Trophoblast cell (in vitro differentiated cells and primary cell): ENCODE results near the gene TSTD2.

ENCODE experiments used
- DNase-seq, 2 donors: peaks; one replicate each; pipeline ENCODE4 v3.0.0-alpha.2; 2016
- H2AFZ ChIP-seq: 2 replicates; pipeline ENCODE4 v1.6.1; 2013; ENCODE audit warnings: low read length, moderate library complexity, mild to moderate bottlenecking; ENCODE audit not compliant: insufficient read depth, poor library complexity
- H2AK5ac ChIP-seq: 2 replicates; pipeline ENCODE4 v1.6.1; 2013; ENCODE audit warnings: mild to moderate bottlenecking, low read length
- H2BK120ac ChIP-seq: 2 replicates; pipeline ENCODE4 v1.6.1; 2013; ENCODE audit warnings: low read length, mild to moderate bottlenecking, moderate library complexity; ENCODE audit not compliant: insufficient read depth, poor library complexity
- H2BK12ac ChIP-seq: 2 replicates; pipeline ENCODE4 v1.6.1; 2013; ENCODE audit warnings: mild to moderate bottlenecking, low read length, moderate library complexity
- H2BK5ac ChIP-seq: 2 replicates; pipeline ENCODE4 v1.6.1; 2013; ENCODE audit warnings: low read length, low read depth, moderate library complexity, mild to moderate bottlenecking; ENCODE audit not compliant: poor library complexity
- H3K14ac ChIP-seq: 2 replicates; pipeline ENCODE4 v1.6.1; 2013; ENCODE audit warnings: mild to moderate bottlenecking, low read length
- H3K18ac ChIP-seq: 2 replicates; pipeline ENCODE4 v1.6.1; 2013; ENCODE audit warnings: mild to moderate bottlenecking, low read length
- H3K23ac ChIP-seq: 2 replicates; pipeline ENCODE4 v1.6.1; 2013; ENCODE audit warnings: low read length
- H3K27ac ChIP-seq: 2 replicates; pipeline ENCODE4 v1.5.1; 2013; ENCODE audit warnings: low read depth, mild to moderate bottlenecking, inconsistent platforms, low read length, moderate library complexity
- H3K27me3 ChIP-seq: 2 replicates; pipeline ENCODE4 v1.6.1; 2013; ENCODE audit warnings: inconsistent platforms, mild to moderate bottlenecking, low read length, moderate library complexity; ENCODE audit not compliant: insufficient read depth
- H3K36me3 ChIP-seq, 2 experiments: 1 replicate in 1 of 2; 2 replicates in 1 of 2; pipeline ENCODE4 v1.6.1; 2013; ENCODE audit warnings: low read length in 2 of 2, mild to moderate bottlenecking in 2 of 2, moderate library complexity in 1 of 2; ENCODE audit not compliant: insufficient read depth in 2 of 2, control insufficient read depth in 1 of 2
- H3K4ac ChIP-seq: 2 replicates; pipeline ENCODE4 v1.6.1; 2013; ENCODE audit warnings: low read depth, mild to moderate bottlenecking, low read length, moderate library complexity
- H3K4me1 ChIP-seq, 2 experiments: 1 replicate in 1 of 2; 2 replicates in 1 of 2; pipeline ENCODE4 v1.6.1; 2013; ENCODE audit warnings: low read length in 2 of 2, mild to moderate bottlenecking in 2 of 2, moderate library complexity in 1 of 2; ENCODE audit not compliant: insufficient read depth in 2 of 2, control insufficient read depth in 1 of 2
- H3K4me2 ChIP-seq: 2 replicates; pipeline ENCODE4 v1.6.1; 2013; ENCODE audit warnings: inconsistent platforms, mild to moderate bottlenecking, low read length, moderate library complexity
- H3K4me3 ChIP-seq: 2 replicates; pipeline ENCODE4 v1.5.1; 2013; ENCODE audit warnings: mild to moderate bottlenecking, low read depth, low read length, inconsistent platforms
- H3K79me1 ChIP-seq: one replicate; pipeline ENCODE4 v1.6.1; 2013; ENCODE audit warnings: low read length
- H3K79me2 ChIP-seq: 2 replicates; pipeline ENCODE4 v1.6.1; 2013; ENCODE audit warnings: low read length, mild to moderate bottlenecking; ENCODE audit not compliant: control insufficient read depth, insufficient read depth, poor library complexity
- H3K9ac ChIP-seq: 2 replicates; pipeline ENCODE4 v1.6.1; 2013; ENCODE audit warnings: mild to moderate bottlenecking, low read length
- H3K9me3 ChIP-seq: 2 replicates; pipeline ENCODE4 v1.6.1; 2013; ENCODE audit warnings: low read depth, mild to moderate bottlenecking, control low read depth, inconsistent platforms, low read length; ENCODE audit not compliant: insufficient read depth
- H4K12ac ChIP-seq: 2 replicates; pipeline ENCODE4 v1.6.1; 2013; ENCODE audit warnings: low read depth, mild to moderate bottlenecking, low read length, moderate library complexity
- H4K8ac ChIP-seq: 2 replicates; pipeline ENCODE4 v1.6.1; 2013; ENCODE audit warnings: low read depth, mild to moderate bottlenecking, low read length, moderate library complexity
- H4K91ac ChIP-seq: one replicate; pipeline ENCODE4 v1.6.1; 2013; ENCODE audit warnings: low read depth, mild to moderate bottlenecking, low read length, moderate library complexity
- WGBS: extraction: QIAGEN DNeasy Blood & Tissue Kit; methylation state at CpG from one replicate; pipeline ENCODE4 v1.1.7; 2013; ENCODE audit warnings: missing lambda C conversion rate; ENCODE audit not compliant: insufficient read length, insufficient coverage; ENCODE audit errors: extremely low coverage; 5-methylcytosine and 5-hydroxymethylcytosine counted together

The TSTD2 gene

GRCh38 chr9:97599314-97599846, 33.8 kb downstream of the TSTD2 start:
- H3K36me3 ChIP-seq = peaks cover 16 to 27% of the 10 kb centered on the region in 2 experiments
- H3K9me3 ChIP-seq = no peaks in the 10 kb centered on the region
- no CpG with 5 or more reads among the region's 7 CpGs for WGBS
- no peak overlapping the region for H4K91ac ChIP-seq
- H3K79me1 ChIP-seq = no peaks in the 10 kb centered on the region
- no peak overlapping the region for H3K27ac ChIP-seq
- H3K4ac ChIP-seq = no peak overlapping the region
- H3K79me2 ChIP-seq = no peaks in the 10 kb centered on the region
- H4K8ac ChIP-seq = no peak overlapping the region
- no peak overlapping the region for H2BK5ac ChIP-seq
- H2AK5ac ChIP-seq = no peak overlapping the region
- H3K4me1 ChIP-seq = peaks cover 3% of the 10 kb centered on the region in 2 experiments
- no peak overlapping the region for H4K12ac ChIP-seq
- H3K4me2 ChIP-seq = no peak overlapping the region
- H2BK12ac ChIP-seq = no peak overlapping the region
- no peak for DNase-seq
- H3K23ac ChIP-seq = no peak overlapping the region
- no peak overlapping the region for H3K18ac ChIP-seq
- H3K27me3 ChIP-seq = no peaks in the 10 kb centered on the region
- H3K9ac ChIP-seq = no peak overlapping the region
- no peak overlapping the region for H2AFZ ChIP-seq
- H3K4me3 ChIP-seq = no peak overlapping the region
- no peak overlapping the region for H2BK120ac ChIP-seq
- H3K14ac ChIP-seq = no peak overlapping the region

- peaks cover 13 to 24% of the 10 kb centered on the region in 2 experiments for H3K36me3 ChIP-seq
- peak; percentile 58 to 81 for DNase-seq
Measured at GRCh38 chr9:97598461-97599288, 34.5 kb downstream of the TSTD2 start.

GRCh38 chr9:97596906-97597305, 36.3 kb downstream of the TSTD2 start:
- H4K8ac ChIP-seq = no peak overlapping the region
- no peaks in the 10 kb centered on the region for H3K79me2 ChIP-seq
- no peak overlapping the region for H3K14ac ChIP-seq
- DNase-seq = no peak
- H2BK12ac ChIP-seq = no peak overlapping the region
- H3K36me3 ChIP-seq = peaks cover 5 to 15% of the 10 kb centered on the region in 2 experiments
- H3K27me3 ChIP-seq = no peaks in the 10 kb centered on the region
- H3K79me1 ChIP-seq = no peaks in the 10 kb centered on the region
- no peak overlapping the region for H3K18ac ChIP-seq
- no peak overlapping the region for H3K4me3 ChIP-seq
- H2BK120ac ChIP-seq = no peak overlapping the region
- no peak overlapping the region for H3K4ac ChIP-seq
- no peak overlapping the region for H3K27ac ChIP-seq
- no peak overlapping the region for H3K9ac ChIP-seq
- no peaks in the 10 kb centered on the region for H3K9me3 ChIP-seq
- H2AK5ac ChIP-seq = no peak overlapping the region
- H3K23ac ChIP-seq = no peak overlapping the region
- no peak overlapping the region for H3K4me2 ChIP-seq
- WGBS = no CpG with 5 or more reads among the region's 4 CpGs
- H2AFZ ChIP-seq = no peak overlapping the region
- no peak overlapping the region for H4K12ac ChIP-seq
- H4K91ac ChIP-seq = no peak overlapping the region
- H3K4me1 ChIP-seq = peaks cover 3% of the 10 kb centered on the region in 2 experiments
- H2BK5ac ChIP-seq = no peak overlapping the region

More at GRCh38 chr9:97598461-97599288, 34.5 kb downstream of the TSTD2 start:
- no peaks in the 10 kb centered on the region for H3K79me1 ChIP-seq
- H3K14ac ChIP-seq = no peak overlapping the region
- H2BK12ac ChIP-seq = no peak overlapping the region
- no CpG with 5 or more reads among the region's 11 CpGs for WGBS
- H3K9me3 ChIP-seq = no peaks in the 10 kb centered on the region
- no peak overlapping the region for H3K4me2 ChIP-seq
- H3K27ac ChIP-seq = no peak overlapping the region
- no peaks in the 10 kb centered on the region for H3K79me2 ChIP-seq
- peaks cover 3% of the 10 kb centered on the region in 2 experiments for H3K4me1 ChIP-seq
- no peak overlapping the region for H2AFZ ChIP-seq
- no peak overlapping the region for H4K8ac ChIP-seq
- no peak overlapping the region for H4K12ac ChIP-seq
- H2AK5ac ChIP-seq = no peak overlapping the region
- H2BK5ac ChIP-seq = no peak overlapping the region
- H2BK120ac ChIP-seq = no peak overlapping the region
- no peak overlapping the region for H3K4ac ChIP-seq
- no peak overlapping the region for H3K4me3 ChIP-seq
- H3K23ac ChIP-seq = no peak overlapping the region
- H3K27me3 ChIP-seq = no peaks in the 10 kb centered on the region
- no peak overlapping the region for H4K91ac ChIP-seq
- no peak overlapping the region for H3K18ac ChIP-seq
- no peak overlapping the region for H3K9ac ChIP-seq

DNA sequence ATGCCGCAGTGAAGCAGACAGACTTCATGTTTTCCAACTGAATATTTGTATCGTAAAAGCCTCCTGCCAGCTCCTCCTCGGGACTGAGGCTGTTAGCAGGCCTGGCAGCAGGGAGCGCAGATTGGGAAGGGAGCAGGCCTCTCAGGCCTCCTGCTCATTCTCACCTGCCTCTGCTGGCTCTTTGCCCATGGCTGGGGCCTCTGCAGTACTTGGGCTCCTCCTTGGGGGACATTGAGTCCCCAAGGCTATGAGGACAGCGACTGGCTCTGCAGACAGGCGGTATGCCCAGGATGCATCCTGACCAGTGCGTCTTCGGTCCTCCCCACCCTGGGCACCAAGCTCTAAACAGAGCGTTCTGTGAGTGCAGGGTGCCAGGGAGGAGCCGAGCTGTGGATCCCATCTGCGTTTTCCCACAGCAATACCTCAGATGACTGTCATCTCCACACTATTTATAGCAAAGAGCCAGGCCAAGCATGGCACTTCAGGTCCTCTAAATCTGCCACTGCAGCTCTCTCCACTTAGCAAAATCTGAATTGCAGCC, 38.7 kb downstream of the TSTD2 start:
- Histone ChIP-seq H2BK12ac (no peak overlapping the region), H4K12ac (no peak overlapping the region), H3K27ac (no peak overlapping the region), H3K14ac (no peak overlapping the region), H4K8ac (no peak overlapping the region), H3K9me3 (no peaks in the 10 kb centered on the region), H3K36me3 (peaks cover 0 to 2% of the 10 kb centered on the region in 2 experiments), H3K23ac (no peak overlapping the region), H3K27me3 (no peaks in the 10 kb centered on the region), H2AK5ac (no peak overlapping the region), H3K18ac (no peak overlapping the region), H3K4me1 (peaks cover 3% of the 10 kb centered on the region in 2 experiments), H3K79me1 (no peaks in the 10 kb centered on the region), H2BK120ac (no peak overlapping the region), H4K91ac (no peak overlapping the region), H3K4ac (no peak overlapping the region), H2BK5ac (no peak overlapping the region), H3K4me2 (no peak overlapping the region), H3K79me2 (no peaks in the 10 kb centered on the region), H2AFZ (no peak overlapping the region), H3K4me3 (peak overlapping the region; percentile 1), H3K9ac (no peak overlapping the region)
- DNase-seq = no peak
- WGBS = no CpG with 5 or more reads among the region's 11 CpGs
